Measurements from ENCODE around the gene UMODL1.
A peak's percentile ranks its signal among the peaks of the same experiment; 100 is the strongest.

UMODL1 gene

DNA sequence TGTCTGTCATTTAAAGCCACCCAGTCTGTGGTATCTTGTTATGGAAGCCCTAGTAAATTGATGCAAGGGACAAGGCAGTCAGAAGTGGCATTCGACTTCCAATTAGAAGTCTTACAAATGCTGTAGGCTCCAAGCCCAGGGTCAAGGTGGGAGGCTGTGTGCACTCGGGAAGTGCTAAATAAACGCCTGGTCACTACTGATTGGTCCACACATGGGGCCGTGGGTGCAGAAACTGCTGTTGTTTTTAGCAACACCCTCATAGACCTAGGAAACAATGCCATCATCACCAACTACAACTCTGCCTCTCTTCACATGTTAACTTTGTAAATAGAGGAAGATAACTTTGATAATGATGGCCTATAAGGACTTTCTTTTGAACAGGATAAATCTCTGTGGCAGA is 40.8 kb upstream of the UMODL1 start:
- Histone ChIP-seq H3K27me3 (ENCODE audit: control insufficient read depth in 1 of 2, insufficient read depth in 2 of 2, low read length in 2 of 2) (peaks cover 0 to 4% of the 10 kb centered on the region in 2 donors), H3K36me3 (ENCODE audit: control insufficient read depth in 2 of 2, insufficient read depth in 2 of 2, low read length in 2 of 2) (no peaks in the 10 kb centered on the region), H3K9ac (ENCODE audit: low read length in 2 of 2) (no peak overlapping the region), H3K4me1 (ENCODE audit: control insufficient read depth, insufficient read depth, low read length) (peaks cover 5% of the 10 kb centered on the region), H3K27ac (ENCODE audit: low read length) (no peak overlapping the region), H3K4me3 (ENCODE audit: low read length in 2 of 2) (no peak overlapping the region), H3K9me3 (ENCODE audit: control insufficient read depth in 2 of 2, low read length in 2 of 2) (no peaks in the 10 kb centered on the region)

DNA sequence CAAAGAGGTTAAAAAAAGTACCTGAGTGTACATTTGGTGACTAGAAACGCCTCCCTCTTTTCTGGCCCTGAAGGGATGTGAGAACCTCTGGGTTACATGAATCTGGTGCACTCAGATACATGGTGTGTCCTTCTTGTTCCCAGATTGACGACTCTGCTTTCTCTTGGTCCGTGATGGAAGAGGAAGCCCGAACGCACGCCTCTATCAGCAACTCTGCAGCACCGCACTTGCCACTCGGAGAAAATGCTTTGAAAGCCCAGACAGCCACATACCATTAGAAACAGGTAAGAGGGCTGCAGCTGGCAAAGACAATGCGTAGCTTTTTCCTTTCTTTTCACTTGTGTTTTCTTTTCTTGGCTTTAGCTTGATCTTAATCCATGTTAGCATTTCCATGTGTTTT is 39.9 kb upstream of the UMODL1 start:
- H3K4me3 ChIP-seq (ENCODE audit: low read length in 2 of 2), result no peak overlapping the region
- no peak overlapping the region for H3K9ac ChIP-seq (ENCODE audit: low read length in 2 of 2)
- H3K27me3 ChIP-seq (ENCODE audit: control insufficient read depth in 1 of 2, insufficient read depth in 2 of 2, low read length in 2 of 2), result no peaks in the 10 kb centered on the region
- H3K4me1 ChIP-seq (ENCODE audit: control insufficient read depth, insufficient read depth, low read length), result peaks cover 5% of the 10 kb centered on the region
- no peak overlapping the region for H3K27ac ChIP-seq (ENCODE audit: low read length)
- no peaks in the 10 kb centered on the region for H3K9me3 ChIP-seq (ENCODE audit: control insufficient read depth in 2 of 2, low read length in 2 of 2)
- no peaks in the 10 kb centered on the region for H3K36me3 ChIP-seq (ENCODE audit: control insufficient read depth in 2 of 2, insufficient read depth in 2 of 2, low read length in 2 of 2)

- Histone ChIP-seq H3K9ac (ENCODE audit: low read length in 2 of 2) (no peak overlapping the region), H3K27me3 (ENCODE audit: control insufficient read depth in 1 of 2, insufficient read depth in 2 of 2, low read length in 2 of 2) (no peaks in the 10 kb centered on the region), H3K4me3 (ENCODE audit: low read length in 2 of 2) (no peak overlapping the region), H3K36me3 (ENCODE audit: control insufficient read depth in 2 of 2, insufficient read depth in 2 of 2, low read length in 2 of 2) (no peaks in the 10 kb centered on the region), H3K4me1 (ENCODE audit: control insufficient read depth, insufficient read depth, low read length) (peaks cover 5% of the 10 kb centered on the region), H3K9me3 (ENCODE audit: control insufficient read depth in 2 of 2, low read length in 2 of 2) (no peaks in the 10 kb centered on the region), H3K27ac (ENCODE audit: low read length) (no peak overlapping the region)
These were observed 39.3 kb upstream of the UMODL1 start for GRCh38 chr21:42031816-42032215.

- no peaks in the 10 kb centered on the region for H3K9me3 ChIP-seq (ENCODE audit: control insufficient read depth in 2 of 2, low read length in 2 of 2)
These were observed 38.9 kb upstream of the UMODL1 start for GRCh38 chr21:42032266-42032665.

GRCh38 chr21:42032968-42033367 is 38.1 kb upstream of the UMODL1 start:
- Histone ChIP-seq H3K9me3 (ENCODE audit: control insufficient read depth in 2 of 2, low read length in 2 of 2) (no peaks in the 10 kb centered on the region), H3K4me3 (ENCODE audit: low read length in 2 of 2) (no peak overlapping the region), H3K9ac (ENCODE audit: low read length in 2 of 2) (no peak overlapping the region), H3K4me1 (ENCODE audit: control insufficient read depth, insufficient read depth, low read length) (peaks cover under 1% of the 10 kb centered on the region), H3K27ac (ENCODE audit: low read length) (no peak overlapping the region), H3K36me3 (ENCODE audit: control insufficient read depth in 2 of 2, insufficient read depth in 2 of 2, low read length in 2 of 2) (no peaks in the 10 kb centered on the region), H3K27me3 (ENCODE audit: control insufficient read depth in 1 of 2, insufficient read depth in 2 of 2, low read length in 2 of 2) (no peaks in the 10 kb centered on the region)

More at GRCh38 chr21:42032266-42032665, 38.9 kb upstream of the UMODL1 start:
- no peak overlapping the region for H3K9ac ChIP-seq (ENCODE audit: low read length in 2 of 2)
- H3K36me3 ChIP-seq (ENCODE audit: control insufficient read depth in 2 of 2, insufficient read depth in 2 of 2, low read length in 2 of 2), result no peaks in the 10 kb centered on the region
- no peak overlapping the region for H3K4me3 ChIP-seq (ENCODE audit: low read length in 2 of 2)
- H3K27me3 ChIP-seq (ENCODE audit: control insufficient read depth in 1 of 2, insufficient read depth in 2 of 2, low read length in 2 of 2), result no peaks in the 10 kb centered on the region
- peaks cover 5% of the 10 kb centered on the region for H3K4me1 ChIP-seq (ENCODE audit: control insufficient read depth, insufficient read depth, low read length)
- no peak overlapping the region for H3K27ac ChIP-seq (ENCODE audit: low read length)

DNA sequence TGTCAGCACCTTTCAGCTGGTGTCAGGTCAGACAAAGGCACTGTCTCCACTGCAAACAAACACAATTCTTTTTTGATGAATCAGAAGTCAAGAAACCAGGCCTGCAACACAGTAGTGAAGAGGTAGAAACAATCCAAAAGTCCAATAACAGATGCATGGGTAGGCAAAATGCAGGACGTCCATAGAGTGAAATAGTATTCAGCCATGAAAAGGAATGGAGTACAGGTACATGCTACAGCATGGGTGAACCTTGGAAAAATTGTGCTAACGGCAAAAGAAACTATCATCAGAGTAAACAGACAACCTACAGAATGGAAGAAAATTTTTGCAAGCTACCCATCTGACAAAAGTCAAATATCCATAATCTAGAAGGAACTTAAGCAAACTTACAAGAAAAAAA is 34.8 kb upstream of the UMODL1 start:
- no peaks in the 10 kb centered on the region for H3K36me3 ChIP-seq (ENCODE audit: control insufficient read depth in 2 of 2, insufficient read depth in 2 of 2, low read length in 2 of 2)
- no peak overlapping the region for H3K4me3 ChIP-seq (ENCODE audit: low read length in 2 of 2)
- H3K4me1 ChIP-seq (ENCODE audit: control insufficient read depth, insufficient read depth, low read length), result peaks cover 13% of the 10 kb centered on the region
- H3K27me3 ChIP-seq (ENCODE audit: control insufficient read depth in 1 of 2, insufficient read depth in 2 of 2, low read length in 2 of 2), result no peaks in the 10 kb centered on the region
- H3K27ac ChIP-seq (ENCODE audit: low read length), result no peak overlapping the region
- no peaks in the 10 kb centered on the region for H3K9me3 ChIP-seq (ENCODE audit: control insufficient read depth in 2 of 2, low read length in 2 of 2)
- H3K9ac ChIP-seq (ENCODE audit: low read length in 2 of 2), result no peak overlapping the region

DNA sequence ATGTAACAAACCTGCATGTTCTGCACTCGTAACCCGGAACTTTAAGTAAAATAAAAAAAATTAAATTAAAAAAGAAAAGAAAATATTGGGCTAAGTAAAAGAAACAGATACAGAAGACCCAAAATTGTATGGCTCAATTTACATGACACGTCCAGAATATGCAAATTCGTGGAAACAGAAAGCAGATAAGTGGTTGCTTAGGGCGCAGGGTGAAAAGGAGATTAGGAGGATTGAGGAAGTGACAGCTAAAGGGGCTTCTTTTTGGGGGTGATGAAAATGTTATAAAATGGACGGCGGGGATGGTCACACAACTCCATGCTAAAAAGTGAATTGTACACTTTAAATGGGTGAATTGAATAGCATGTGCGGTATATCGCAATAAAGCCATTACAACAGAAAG is 33.6 kb upstream of the UMODL1 start:
- Histone ChIP-seq H3K9ac (ENCODE audit: low read length in 2 of 2) (no peak overlapping the region), H3K9me3 (ENCODE audit: control insufficient read depth in 2 of 2, low read length in 2 of 2) (no peaks in the 10 kb centered on the region), H3K36me3 (ENCODE audit: control insufficient read depth in 2 of 2, insufficient read depth in 2 of 2, low read length in 2 of 2) (no peaks in the 10 kb centered on the region), H3K4me1 (ENCODE audit: control insufficient read depth, insufficient read depth, low read length) (peaks cover 13% of the 10 kb centered on the region), H3K27me3 (ENCODE audit: control insufficient read depth in 1 of 2, insufficient read depth in 2 of 2, low read length in 2 of 2) (no peaks in the 10 kb centered on the region), H3K4me3 (ENCODE audit: low read length in 2 of 2) (no peak overlapping the region), H3K27ac (ENCODE audit: low read length) (no peak overlapping the region)

DNA sequence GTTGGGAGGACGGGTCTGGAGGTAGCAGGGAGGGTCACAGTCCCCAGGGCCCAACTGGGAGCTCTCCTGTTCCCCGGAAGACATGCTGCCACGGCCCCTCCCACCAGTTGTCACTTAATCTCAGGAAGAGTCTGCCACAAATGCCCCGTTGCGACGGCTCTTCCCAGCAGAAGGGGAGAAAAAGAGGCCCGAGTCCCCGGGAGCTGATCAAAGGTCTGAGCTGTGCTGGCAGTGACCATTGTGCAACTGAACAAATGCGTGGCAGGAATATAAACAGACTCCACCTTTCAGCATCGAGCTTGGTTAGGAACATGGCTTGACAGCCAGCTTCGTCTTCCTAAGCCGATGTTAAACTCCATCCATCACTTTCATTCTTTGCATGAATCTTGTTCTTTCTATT is 33.2 kb upstream of the UMODL1 start:
- H3K36me3 ChIP-seq (ENCODE audit: control insufficient read depth in 2 of 2, insufficient read depth in 2 of 2, low read length in 2 of 2), result no peaks in the 10 kb centered on the region
- peaks cover 13% of the 10 kb centered on the region for H3K4me1 ChIP-seq (ENCODE audit: control insufficient read depth, insufficient read depth, low read length)
- no peak overlapping the region for H3K4me3 ChIP-seq (ENCODE audit: low read length in 2 of 2)
- no peak overlapping the region for H3K9ac ChIP-seq (ENCODE audit: low read length in 2 of 2)
- no peaks in the 10 kb centered on the region for H3K27me3 ChIP-seq (ENCODE audit: control insufficient read depth in 1 of 2, insufficient read depth in 2 of 2, low read length in 2 of 2)
- no peaks in the 10 kb centered on the region for H3K9me3 ChIP-seq (ENCODE audit: control insufficient read depth in 2 of 2, low read length in 2 of 2)
- no peak overlapping the region for H3K27ac ChIP-seq (ENCODE audit: low read length)

GRCh38 chr21:42038393-42038792 is 32.7 kb upstream of the UMODL1 start:
- no peaks in the 10 kb centered on the region for H3K27me3 ChIP-seq (ENCODE audit: control insufficient read depth in 1 of 2, insufficient read depth in 2 of 2, low read length in 2 of 2)
- H3K4me3 ChIP-seq (ENCODE audit: low read length in 2 of 2), result no peak overlapping the region
- H3K4me1 ChIP-seq (ENCODE audit: control insufficient read depth, insufficient read depth, low read length), result peaks cover 13% of the 10 kb centered on the region
- no peaks in the 10 kb centered on the region for H3K9me3 ChIP-seq (ENCODE audit: control insufficient read depth in 2 of 2, low read length in 2 of 2)
- H3K36me3 ChIP-seq (ENCODE audit: control insufficient read depth in 2 of 2, insufficient read depth in 2 of 2, low read length in 2 of 2), result no peaks in the 10 kb centered on the region
- no peak overlapping the region for H3K9ac ChIP-seq (ENCODE audit: low read length in 2 of 2)
- H3K27ac ChIP-seq (ENCODE audit: low read length), result no peak overlapping the region

DNA sequence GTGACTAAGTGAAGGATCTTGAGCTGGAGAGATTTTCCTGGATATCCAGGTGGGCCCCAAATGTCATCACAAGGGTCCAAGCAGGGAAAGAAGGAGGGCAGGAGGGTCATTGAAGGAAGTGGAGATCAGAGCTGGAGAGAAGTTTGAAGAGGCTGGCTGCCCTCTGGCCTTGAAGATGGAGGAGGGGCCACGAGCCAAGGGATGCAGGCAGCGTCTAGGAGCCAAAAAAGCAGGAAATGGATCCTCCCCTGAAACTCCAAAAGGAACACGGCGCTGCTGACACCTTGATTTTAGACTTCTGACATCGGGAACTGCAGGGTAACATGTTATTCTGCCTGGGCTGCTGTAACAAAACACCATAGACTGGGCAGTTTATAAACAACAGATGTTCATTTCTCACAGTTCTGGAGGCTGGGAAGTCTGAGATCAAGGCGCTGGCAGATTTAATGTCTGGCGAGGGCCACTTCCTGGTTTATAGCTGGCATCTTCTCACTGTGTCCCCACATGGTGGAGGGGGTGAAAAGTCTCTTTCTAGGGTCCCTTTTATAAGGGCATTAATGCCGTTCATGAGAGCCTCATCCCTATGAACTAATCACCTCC is 32.2 kb upstream of the UMODL1 start:
- Histone ChIP-seq H3K27ac (ENCODE audit: low read length) (no peak overlapping the region), H3K9me3 (ENCODE audit: control insufficient read depth in 2 of 2, low read length in 2 of 2) (no peaks in the 10 kb centered on the region), H3K4me1 (ENCODE audit: control insufficient read depth, insufficient read depth, low read length) (peaks cover 13% of the 10 kb centered on the region), H3K9ac (ENCODE audit: low read length in 2 of 2) (no peak overlapping the region), H3K36me3 (ENCODE audit: control insufficient read depth in 2 of 2, insufficient read depth in 2 of 2, low read length in 2 of 2) (no peaks in the 10 kb centered on the region), H3K4me3 (ENCODE audit: low read length in 2 of 2) (no peak overlapping the region), H3K27me3 (ENCODE audit: control insufficient read depth in 1 of 2, insufficient read depth in 2 of 2, low read length in 2 of 2) (no peaks in the 10 kb centered on the region)

- Histone ChIP-seq H3K36me3 (ENCODE audit: control insufficient read depth in 2 of 2, insufficient read depth in 2 of 2, low read length in 2 of 2) (no peaks in the 10 kb centered on the region), H3K9me3 (ENCODE audit: control insufficient read depth in 2 of 2, low read length in 2 of 2) (no peaks in the 10 kb centered on the region), H3K4me3 (ENCODE audit: low read length in 2 of 2) (peak overlapping the region in 1 of 2 donors; percentile 8), H3K4me1 (ENCODE audit: control insufficient read depth, insufficient read depth, low read length) (peaks cover 13% of the 10 kb centered on the region), H3K27me3 (ENCODE audit: control insufficient read depth in 1 of 2, insufficient read depth in 2 of 2, low read length in 2 of 2) (no peaks in the 10 kb centered on the region), H3K27ac (ENCODE audit: low read length) (no peak overlapping the region), H3K9ac (ENCODE audit: low read length in 2 of 2) (no peak overlapping the region)
These were observed 31.6 kb upstream of the UMODL1 start for GRCh38 chr21:42039470-42039901.
